BE2C (cell line): Measurements from ENCODE around the gene GDPD2.

ENCODE experiments used
- DNase-seq: peaks from one replicate; pipeline ENCODE4 v3.0.0-alpha.2; 2020
- H3K27me3 ChIP-seq: fragments of 250-450 bp; sonication (Bioruptor Pico); 2 replicates; pipeline ENCODE4 v1.5.1; 2020; ENCODE audit warnings: mild to moderate bottlenecking
- H3K36me3 ChIP-seq: fragments of 250-450 bp; sonication (Bioruptor Pico); 2 replicates; pipeline ENCODE4 v1.5.1; 2020; ENCODE audit warnings: mild to moderate bottlenecking
- H3K4me1 ChIP-seq: fragments of 250-450 bp; sonication (Bioruptor Pico); 2 replicates; pipeline ENCODE4 v1.5.1; 2020
- H3K4me3 ChIP-seq: 2 replicates; pipeline ENCODE4 v1.5.1; 2011; ENCODE audit warnings: low read depth, low read length
- H3K9me3 ChIP-seq: fragments of 250-450 bp; sonication (Bioruptor Pico); 2 replicates; pipeline ENCODE4 v1.5.1; 2020
- TF ChIP-seq, protein P1 (sequence below): IDR thresholded peaks from 2 replicates; pipeline ENCODE4 v1.5.1; 2012; ENCODE audit warnings: mild to moderate bottlenecking, low read depth, low read length

Gene GDPD2

GRCh38 chrX:70479922-70480659 lies 57.0 kb downstream of the GDPD2 start:
- Histone ChIP-seq H3K9me3 (no peaks in the 10 kb centered on the region), H3K27me3 (no peaks in the 10 kb centered on the region), H3K4me1 (no peaks in the 10 kb centered on the region), H3K36me3 (no peaks in the 10 kb centered on the region), H3K4me3 (no peak overlapping the region)
- no peak for DNase-seq
- TF ChIP-seq, protein P1, sequence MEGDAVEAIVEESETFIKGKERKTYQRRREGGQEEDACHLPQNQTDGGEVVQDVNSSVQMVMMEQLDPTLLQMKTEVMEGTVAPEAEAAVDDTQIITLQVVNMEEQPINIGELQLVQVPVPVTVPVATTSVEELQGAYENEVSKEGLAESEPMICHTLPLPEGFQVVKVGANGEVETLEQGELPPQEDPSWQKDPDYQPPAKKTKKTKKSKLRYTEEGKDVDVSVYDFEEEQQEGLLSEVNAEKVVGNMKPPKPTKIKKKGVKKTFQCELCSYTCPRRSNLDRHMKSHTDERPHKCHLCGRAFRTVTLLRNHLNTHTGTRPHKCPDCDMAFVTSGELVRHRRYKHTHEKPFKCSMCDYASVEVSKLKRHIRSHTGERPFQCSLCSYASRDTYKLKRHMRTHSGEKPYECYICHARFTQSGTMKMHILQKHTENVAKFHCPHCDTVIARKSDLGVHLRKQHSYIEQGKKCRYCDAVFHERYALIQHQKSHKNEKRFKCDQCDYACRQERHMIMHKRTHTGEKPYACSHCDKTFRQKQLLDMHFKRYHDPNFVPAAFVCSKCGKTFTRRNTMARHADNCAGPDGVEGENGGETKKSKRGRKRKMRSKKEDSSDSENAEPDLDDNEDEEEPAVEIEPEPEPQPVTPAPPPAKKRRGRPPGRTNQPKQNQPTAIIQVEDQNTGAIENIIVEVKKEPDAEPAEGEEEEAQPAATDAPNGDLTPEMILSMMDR: no peak

- Histone ChIP-seq H3K4me1 (no peaks in the 10 kb centered on the region), H3K27me3 (no peaks in the 10 kb centered on the region), H3K9me3 (no peaks in the 10 kb centered on the region), H3K4me3 (no peak overlapping the region), H3K36me3 (no peaks in the 10 kb centered on the region)
- TF ChIP-seq, protein P1: no peak
- no peak for DNase-seq
These were observed 57.5 kb downstream of the GDPD2 start for GRCh38 chrX:70480660-70481018.

DNA sequence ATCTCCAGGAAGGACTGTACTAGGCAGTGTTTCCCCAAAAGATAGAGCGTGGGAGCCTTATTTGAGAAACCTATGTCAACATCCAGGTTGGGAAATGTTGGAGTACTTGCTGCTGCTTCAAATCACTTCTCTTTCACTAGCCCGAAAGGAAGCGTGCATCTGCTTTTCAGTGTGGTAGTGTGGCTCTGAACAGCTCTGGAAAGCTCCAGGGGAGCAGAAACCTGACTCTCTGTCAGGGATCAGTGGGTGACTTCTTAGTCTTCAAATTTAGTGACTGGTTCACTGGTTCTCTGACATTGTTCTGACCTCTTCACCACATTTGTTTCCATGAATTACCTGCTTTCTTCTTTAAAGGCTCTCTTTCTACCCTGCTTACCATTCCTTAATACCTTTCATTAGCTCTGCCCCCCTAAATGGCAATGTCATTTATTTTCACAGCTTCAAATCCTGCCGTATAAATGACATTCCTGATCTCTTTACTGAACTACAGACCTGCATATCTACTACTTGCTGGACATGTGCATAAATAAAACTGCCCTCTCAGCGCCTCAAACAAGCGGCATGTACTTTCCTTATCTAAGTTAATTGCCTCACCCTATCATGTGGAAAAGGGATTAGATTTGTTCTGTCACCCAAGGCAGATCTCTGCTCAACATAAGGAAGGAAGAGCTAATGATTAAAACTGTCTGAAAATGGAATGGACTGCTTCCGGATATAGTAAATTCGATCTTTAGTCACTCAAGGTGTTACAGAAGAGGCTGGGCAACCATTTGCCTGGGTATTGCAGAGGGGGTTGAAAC lies 58.6 kb downstream of the GDPD2 start:
- Histone ChIP-seq H3K4me1 (no peaks in the 10 kb centered on the region), H3K9me3 (no peaks in the 10 kb centered on the region), H3K4me3 (no peak overlapping the region), H3K27me3 (no peaks in the 10 kb centered on the region), H3K36me3 (no peaks in the 10 kb centered on the region)
- DNase-seq: no peak
- TF ChIP-seq, protein P1: no peak

GRCh38 chrX:70482300-70482699 lies 59.2 kb downstream of the GDPD2 start:
- Histone ChIP-seq H3K9me3 (no peaks in the 10 kb centered on the region), H3K36me3 (no peaks in the 10 kb centered on the region), H3K27me3 (no peaks in the 10 kb centered on the region), H3K4me1 (no peaks in the 10 kb centered on the region), H3K4me3 (no peak overlapping the region)
- TF ChIP-seq, protein P1: no peak
- DNase-seq: no peak
